SH-SY5Y (cell line): ENCODE data around the gene PNPLA8.

Experiments
- GATA2 ChIP-seq: IDR thresholded peaks from 2 replicates; pipeline ENCODE4 v1.6.1; 2011; ENCODE audit warnings: mild to moderate bottlenecking, low read depth, low read length
- GATA3 ChIP-seq: IDR thresholded peaks from 2 replicates; pipeline ENCODE4 v1.6.1; 2011; ENCODE audit warnings: low read depth, mild to moderate bottlenecking, low read length, moderate library complexity

GRCh38 chr7:108526768-108527017 is 758 bp upstream of the PNPLA8 start:
- no peak for TF ChIP-seq GATA2
- TF ChIP-seq GATA3 = no peak
